Measurements from ENCODE around the gene CLMP.

- no peak for TF ChIP-seq SIN3A (IDR thresholded peaks at IDR 0.05; ENCODE audit: borderline replicate concordance, insufficient read depth, low read length)
- TF ChIP-seq POLR2AphosphoS5 (IDR thresholded peaks at IDR 0.05; ENCODE audit: low read depth, low read length), result no peak
Measured at GRCh38 chr11:123122852-123123251, 72.2 kb downstream of the CLMP start.

Data from PFSK-1 (cell line).